M059J (cell line): Measurements from ENCODE around the gene SHC1. TPM values are rescaled to one million over a fixed set of nuclear protein-coding genes. Genes with fewer than 3 reads are reported as not detected.

Experiments
- DNase-seq: peaks from one replicate; pipeline ENCODE4 v3.0.0-alpha.2; 2012; ENCODE audit warnings: low read depth
- total RNA-seq: library from RNA; depleted of rRNA; stranded (reverse); fragments of >200 nt; shearing (Covaris generic); gene quantifications from 2 replicates; pipeline ENCODE4 v1.2.3, GENCODE V29; 2014; rRNA removed

SHC1 gene
- total RNA-seq, 1 experiment from 2014 or later: 84.5 TPM

GRCh38 chr1:154937988-154938386, 32.6 kb downstream of the SHC1 start:
- DNase-seq: no peak

DNA sequence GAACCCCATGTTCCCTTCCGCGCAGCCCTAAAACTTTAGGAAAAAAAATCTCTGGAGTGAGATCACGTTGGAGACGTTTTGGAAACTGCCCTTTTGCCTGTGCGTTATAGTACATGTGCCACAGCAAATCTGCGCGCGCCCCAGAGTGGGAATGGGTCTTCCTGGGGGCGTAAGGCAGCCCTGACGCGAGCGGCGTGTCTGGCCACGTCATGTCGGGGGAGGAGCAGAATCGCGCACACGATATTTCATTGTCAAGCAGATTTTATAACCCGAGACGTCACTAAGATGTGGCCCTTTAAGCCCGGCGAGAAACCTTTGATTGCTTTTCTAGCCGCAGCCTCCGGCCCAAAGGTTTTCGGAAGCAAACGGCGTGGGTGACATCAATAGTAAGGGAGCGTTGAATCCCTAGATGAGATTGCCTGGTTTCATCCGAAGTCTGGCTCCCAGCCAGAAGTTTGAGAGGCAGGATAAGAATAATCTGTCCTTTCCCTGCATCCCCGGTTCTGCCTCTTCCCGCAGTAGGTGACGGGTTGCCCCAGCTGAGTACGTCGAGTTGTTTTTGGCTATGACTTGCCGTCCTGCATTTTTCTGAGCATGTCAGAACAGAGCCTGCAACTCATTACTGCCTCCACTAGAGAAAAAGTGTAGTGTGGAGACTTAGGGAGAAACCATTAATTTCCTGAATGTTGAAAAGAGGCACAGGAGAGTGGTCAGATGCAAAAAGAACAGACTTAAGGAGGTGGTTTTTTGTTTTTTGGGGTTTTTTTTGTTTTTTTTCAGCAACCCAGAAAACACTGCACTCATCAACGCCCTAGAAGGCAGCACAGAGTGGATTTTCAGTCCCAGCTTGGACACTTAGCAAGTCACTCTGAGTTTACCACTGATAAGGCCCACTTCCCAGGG, 33.2 kb downstream of the SHC1 start:
- DNase-seq: peak; percentile 91

- DNase-seq: peak; percentile 92
Measured at GRCh38 chr1:154936555-154937084, 33.9 kb downstream of the SHC1 start, which contains the start of gene PMVK. Gene PMVK (minus strand): TSS chr1:154936719. CDS start chr1:154936685, 34 bp downstream.

DNA sequence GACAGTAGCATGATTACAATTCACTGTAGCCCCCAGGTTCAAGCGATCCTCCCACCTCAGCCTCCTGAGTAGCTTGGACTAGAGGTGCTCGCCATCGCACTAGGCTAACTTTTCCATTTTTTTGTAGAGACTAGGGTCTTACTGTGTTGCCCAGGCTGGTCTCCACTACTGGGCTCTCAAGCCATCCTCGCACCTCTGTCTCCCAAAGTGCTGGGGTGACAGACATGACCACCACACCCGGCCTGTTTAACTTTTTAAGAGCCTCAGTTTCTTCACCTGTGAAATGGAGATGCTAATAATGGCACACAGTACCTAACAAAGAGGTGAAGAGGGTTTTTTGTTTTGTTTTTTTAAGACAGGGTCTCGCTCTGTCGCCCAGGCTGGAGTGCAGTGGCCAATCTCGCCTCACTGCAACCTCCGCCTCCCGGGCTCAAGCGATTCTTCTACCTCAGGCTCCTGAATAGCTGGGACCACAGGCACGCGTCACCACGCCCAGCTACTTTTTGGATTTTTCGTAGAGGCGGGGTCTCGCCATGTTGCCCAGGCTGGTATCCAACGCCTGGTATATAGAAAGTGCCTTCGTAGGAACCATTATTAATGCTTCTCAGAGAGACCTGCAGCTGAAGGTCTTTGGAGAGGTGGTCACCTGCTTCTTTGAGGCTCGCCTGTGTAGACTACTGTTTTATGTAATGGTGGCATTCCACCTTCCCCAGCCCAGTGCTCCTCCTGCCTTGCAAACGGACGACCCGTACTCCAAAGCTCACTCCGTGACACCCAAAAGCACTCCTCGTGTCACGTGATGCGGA, 34.6 kb downstream of the SHC1 start:
- no peak for DNase-seq

DNA sequence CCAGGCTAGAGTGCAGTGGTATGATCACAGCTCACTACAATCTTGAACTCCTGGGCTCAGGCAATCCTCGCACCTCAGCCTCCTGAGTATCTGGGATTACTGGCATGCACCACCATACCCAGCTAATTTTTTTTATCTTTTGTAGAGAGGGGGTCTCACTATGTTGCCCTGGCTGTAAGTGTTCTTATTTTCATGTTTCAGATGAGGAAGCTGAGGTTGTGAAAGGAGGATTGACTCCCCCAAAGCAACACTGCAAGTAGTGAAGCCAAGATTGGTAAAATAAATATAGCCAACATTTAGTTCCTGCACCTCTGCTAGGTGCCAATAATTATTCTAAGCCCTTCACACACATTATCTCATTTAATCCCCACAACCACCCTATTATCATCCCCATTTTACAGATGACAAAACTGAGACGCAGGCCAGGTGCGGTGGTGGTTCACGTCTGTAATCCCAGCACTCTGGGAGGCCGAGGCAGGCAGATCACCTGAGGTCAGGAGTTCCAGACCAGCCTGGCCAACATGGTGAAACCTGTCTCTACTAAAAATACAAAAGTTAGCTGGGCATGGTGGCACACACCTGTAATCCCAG, 36.1 kb downstream of the SHC1 start:
- DNase-seq: no peak

- DNase-seq: peak; percentile 82
Measured at GRCh38 chr1:154931940-154932487, 38.5 kb downstream of the SHC1 start.

- no peak for DNase-seq
Measured at GRCh38 chr1:154926201-154926600, 44.3 kb downstream of the SHC1 start.

DNA sequence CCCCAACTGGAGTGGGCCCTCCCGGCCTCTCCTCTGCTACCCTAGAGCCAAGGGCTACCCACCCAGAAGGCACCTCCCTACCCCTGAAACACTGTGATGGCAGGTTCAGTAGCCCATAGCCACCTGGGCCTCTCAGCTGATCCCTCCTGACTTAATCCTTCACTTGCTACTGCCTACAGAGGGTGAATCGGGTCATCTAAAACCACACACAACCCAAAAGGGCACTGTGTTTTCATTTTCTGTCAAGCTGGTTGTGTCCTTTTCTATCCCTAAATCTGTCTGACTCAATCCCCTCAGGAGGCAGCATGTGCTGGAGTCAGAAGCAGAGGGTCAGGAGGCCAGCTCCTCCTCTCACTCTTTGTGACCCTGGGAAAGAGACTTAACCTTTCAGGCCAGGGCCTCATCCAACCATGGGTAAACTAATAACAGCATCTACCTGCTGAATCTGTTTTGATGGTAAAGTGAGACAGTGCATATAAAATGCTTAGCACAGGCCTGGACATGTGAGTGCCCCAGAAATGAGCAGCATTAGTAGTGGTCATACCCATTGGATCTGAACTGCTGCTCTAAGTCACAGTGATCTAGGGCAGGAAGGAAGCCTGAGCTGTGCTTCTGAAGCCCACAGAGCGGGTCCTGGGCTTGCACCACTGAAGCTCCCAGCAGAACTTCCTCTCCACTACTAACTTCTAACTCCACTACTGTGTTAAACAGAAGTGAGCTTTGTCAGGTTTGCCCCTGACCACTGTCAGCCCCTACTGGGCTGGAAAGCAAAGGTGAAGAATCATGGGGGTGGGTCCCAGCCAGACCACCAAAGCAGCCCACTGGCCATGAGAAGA, 45.0 kb downstream of the SHC1 start:
- no peak for DNase-seq

DNA sequence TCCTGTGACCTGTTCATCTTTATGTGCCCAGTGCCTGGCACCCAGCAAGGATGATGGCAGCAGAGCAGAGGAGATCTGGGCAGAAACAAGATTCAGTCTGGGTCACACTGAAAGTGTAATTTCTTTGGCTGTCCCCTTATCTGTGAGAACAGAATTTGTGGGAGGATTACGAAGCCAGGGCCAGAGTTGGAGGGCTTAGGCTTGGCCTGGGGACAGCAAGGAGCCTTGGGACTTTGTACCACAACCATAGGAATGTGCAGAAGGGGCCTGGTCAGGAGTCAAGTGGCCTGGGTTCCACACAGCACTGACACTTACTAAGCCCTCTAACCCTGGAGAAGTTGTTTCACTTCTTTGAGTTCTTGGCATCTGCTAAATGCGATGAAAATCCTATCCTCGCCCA, 46.9 kb downstream of the SHC1 start:
- DNase-seq: no peak

DNA sequence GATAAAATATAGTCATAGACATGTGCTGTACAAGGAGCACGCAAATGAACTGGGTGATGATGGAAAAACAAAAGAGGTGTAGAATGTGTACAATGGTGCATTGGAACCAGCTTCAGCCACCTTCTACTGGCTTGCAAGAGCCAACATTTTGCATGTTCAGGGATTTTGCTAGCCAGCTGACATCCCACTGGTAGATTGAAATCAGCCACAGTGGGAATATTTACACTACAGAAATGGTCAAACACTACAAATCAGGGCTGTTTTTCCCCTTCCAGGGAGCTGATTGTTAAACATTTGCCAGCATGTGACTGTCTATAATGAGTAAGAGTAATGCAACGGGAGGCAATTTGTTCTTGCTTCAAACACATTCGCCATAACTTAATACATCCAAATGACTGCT, 57.3 kb downstream of the SHC1 start:
- no peak for DNase-seq

GRCh38 chr1:154912755-154913154, 57.8 kb downstream of the SHC1 start:
- no peak for DNase-seq

Other genes with a start within 250 kb of the SHC1 start
- gene KCNN3, start 100.5 kb downstream of the SHC1 start, total RNA-seq: 0.37 TPM in 1 of 2 replicates, not detected in the other
- gene PMVK, start 34.0 kb downstream of the SHC1 start, total RNA-seq: 5.5 and 6.2 TPM in 2 replicates
- 66.7 and 97.9 TPM in 2 replicates for gene PBXIP1, start 14.6 kb downstream of the SHC1 start, total RNA-seq
- 27.5 and 41.7 TPM in 2 replicates for gene PYGO2, start 9.0 kb downstream of the SHC1 start, total RNA-seq
- gene CKS1B, start 3.9 kb upstream of the SHC1 start, total RNA-seq: 338 TPM in 2 replicates
- gene FLAD1, start 12.6 kb upstream of the SHC1 start, total RNA-seq: 32.2 and 44.4 TPM in 2 replicates
- not detected in 2 replicates for gene LENEP, start 22.8 kb upstream of the SHC1 start, total RNA-seq
- 20.7 and 37.5 TPM in 2 replicates for gene ZBTB7B, start 32.1 kb upstream of the SHC1 start, total RNA-seq
- not detected in 2 replicates for gene DCST2, start 63.0 kb upstream of the SHC1 start, total RNA-seq
- gene DCST1, start 63.1 kb upstream of the SHC1 start, total RNA-seq: not detected in 2 replicates
- gene ADAM15, start 80.6 kb upstream of the SHC1 start, total RNA-seq: 74.5 and 90.0 TPM in 2 replicates
- gene EFNA4, start 93.0 kb upstream of the SHC1 start, total RNA-seq: 22.8 and 36.2 TPM in 2 replicates
- 0.59 and 2.9 TPM in 2 replicates for gene EFNA3, start 108.1 kb upstream of the SHC1 start, total RNA-seq
- gene EFNA1, start 157.1 kb upstream of the SHC1 start, total RNA-seq: 15.1 and 17.9 TPM in 2 replicates
- gene SLC50A1, start 165.1 kb upstream of the SHC1 start, total RNA-seq: 55.7 and 62.9 TPM in 2 replicates
- gene DPM3, start 169.8 kb upstream of the SHC1 start, total RNA-seq: 88.4 and 175 TPM in 2 replicates
- 209 and 323 TPM in 2 replicates for gene KRTCAP2, start 202.6 kb upstream of the SHC1 start, total RNA-seq
- 1.1 and 3.1 TPM in 2 replicates for gene TRIM46, start 203.1 kb upstream of the SHC1 start, total RNA-seq
- 10.0 and 12.7 TPM in 2 replicates for gene THBS3, start 237.2 kb upstream of the SHC1 start, total RNA-seq
- 92.8 and 95.2 TPM in 2 replicates for gene MTX1, start 237.9 kb upstream of the SHC1 start, total RNA-seq